ENCODE measurements around the gene EVI2A. TPM values are rescaled to one million over a fixed set of nuclear protein-coding genes. Genes with fewer than 3 reads are reported as not detected.
"Not testable (repeated sequence)": the region's sequence is repeated elsewhere in the genome, so short reads cannot be mapped to it uniquely, and the experiment has no call there.

Gene EVI2A
- total RNA-seq, 1 donor from 2014 or later = 20.7 TPM

GRCh38 chr17:31287932-31288331, 33.5 kb downstream of the EVI2A start:
- intact Hi-C loops (cut with micrococcal nuclease) = not testable (repeated sequence)

GRCh38 chr17:31286587-31286986, 34.8 kb downstream of the EVI2A start:
- peaks cover 12% of the 10 kb centered on the region for H3K36me3 Mint-ChIP-seq (ENCODE audit: low read depth)
- H3K4me3 Mint-ChIP-seq (ENCODE audit: low read depth) = no peak overlapping the region
- intact Hi-C loops (cut with micrococcal nuclease) = no loop called here
- no peaks in the 10 kb centered on the region for H3K27me3 Mint-ChIP-seq (ENCODE audit: low read depth)
- no peak overlapping the region for H3K27ac Mint-ChIP-seq
- H3K9me3 Mint-ChIP-seq = no peaks in the 10 kb centered on the region
- H3K4me1 Mint-ChIP-seq (ENCODE audit: low read depth) = peaks cover 7% of the 10 kb centered on the region
- DNase-seq (ENCODE audit: low spot score) = no peak

More at GRCh38 chr17:31287932-31288331, 33.5 kb downstream of the EVI2A start:
- not testable (repeated sequence) for H3K9me3 Mint-ChIP-seq; H3K4me3 Mint-ChIP-seq (ENCODE audit: low read depth); H3K4me1 Mint-ChIP-seq (ENCODE audit: low read depth); H3K27ac Mint-ChIP-seq; DNase-seq (ENCODE audit: low spot score); H3K27me3 Mint-ChIP-seq (ENCODE audit: low read depth); H3K36me3 Mint-ChIP-seq (ENCODE audit: low read depth)

- H3K27ac Mint-ChIP-seq = no peak overlapping the region
These were observed 37.6 kb downstream of the EVI2A start for GRCh38 chr17:31283841-31284240.

GRCh38 chr17:31281061-31281460, 40.4 kb downstream of the EVI2A start:
- no peaks in the 10 kb centered on the region for H3K27me3 Mint-ChIP-seq (ENCODE audit: low read depth)
- no peak overlapping the region for H3K4me3 Mint-ChIP-seq (ENCODE audit: low read depth)
- H3K27ac Mint-ChIP-seq = no peak overlapping the region
- no peaks in the 10 kb centered on the region for H3K9me3 Mint-ChIP-seq
- DNase-seq (ENCODE audit: low spot score) = no peak
- H3K4me1 Mint-ChIP-seq (ENCODE audit: low read depth) = no peaks in the 10 kb centered on the region
- peaks cover 3% of the 10 kb centered on the region for H3K36me3 Mint-ChIP-seq (ENCODE audit: low read depth)
- intact Hi-C loops (cut with micrococcal nuclease) = no loop called here

More at GRCh38 chr17:31283841-31284240, 37.6 kb downstream of the EVI2A start:
- DNase-seq (ENCODE audit: low spot score) = no peak
- intact Hi-C loops (cut with micrococcal nuclease) = no loop called here
- H3K36me3 Mint-ChIP-seq (ENCODE audit: low read depth) = peaks cover 9% of the 10 kb centered on the region
- H3K9me3 Mint-ChIP-seq = no peaks in the 10 kb centered on the region
- no peaks in the 10 kb centered on the region for H3K27me3 Mint-ChIP-seq (ENCODE audit: low read depth)
- peaks cover 2% of the 10 kb centered on the region for H3K4me1 Mint-ChIP-seq (ENCODE audit: low read depth)
- no peak overlapping the region for H3K4me3 Mint-ChIP-seq (ENCODE audit: low read depth)

- Mint-ChIP-seq H3K27me3 (ENCODE audit: low read depth) (no peaks in the 10 kb centered on the region), H3K9me3 (no peaks in the 10 kb centered on the region), H3K27ac (no peak overlapping the region), H3K4me1 (ENCODE audit: low read depth) (peaks cover 3% of the 10 kb centered on the region), H3K4me3 (ENCODE audit: low read depth) (no peak overlapping the region), H3K36me3 (ENCODE audit: low read depth) (peaks cover 10% of the 10 kb centered on the region)
- intact Hi-C loops (cut with micrococcal nuclease) = no loop called here
- DNase-seq (ENCODE audit: low spot score) = no peak
These were observed 42.0 kb downstream of the EVI2A start for GRCh38 chr17:31279401-31279800.

- Mint-ChIP-seq H3K36me3 (ENCODE audit: low read depth) (peaks cover 13% of the 10 kb centered on the region), H3K4me3 (ENCODE audit: low read depth) (no peak overlapping the region), H3K27ac (no peak overlapping the region), H3K4me1 (ENCODE audit: low read depth) (peaks cover 4% of the 10 kb centered on the region), H3K9me3 (no peaks in the 10 kb centered on the region), H3K27me3 (ENCODE audit: low read depth) (no peaks in the 10 kb centered on the region)
- DNase-seq (ENCODE audit: low spot score) = no peak
- intact Hi-C loops (cut with micrococcal nuclease) = no loop called here
These were observed 46.3 kb downstream of the EVI2A start for GRCh38 chr17:31275116-31275515.

GRCh38 chr17:31274252-31274651, 47.2 kb downstream of the EVI2A start:
- H3K27me3 Mint-ChIP-seq (ENCODE audit: low read depth) = no peaks in the 10 kb centered on the region
- H3K27ac Mint-ChIP-seq = no peak overlapping the region
- intact Hi-C loops (cut with micrococcal nuclease) = no loop called here
- H3K4me3 Mint-ChIP-seq (ENCODE audit: low read depth) = no peak overlapping the region
- peaks cover 13% of the 10 kb centered on the region for H3K36me3 Mint-ChIP-seq (ENCODE audit: low read depth)
- no peaks in the 10 kb centered on the region for H3K9me3 Mint-ChIP-seq
- H3K4me1 Mint-ChIP-seq (ENCODE audit: low read depth) = peaks cover 4% of the 10 kb centered on the region
- no peak for DNase-seq (ENCODE audit: low spot score)

- peaks cover 13% of the 10 kb centered on the region for H3K36me3 Mint-ChIP-seq (ENCODE audit: low read depth)
- H3K4me1 Mint-ChIP-seq (ENCODE audit: low read depth) = peaks cover 4% of the 10 kb centered on the region
- no peak overlapping the region for H3K4me3 Mint-ChIP-seq (ENCODE audit: low read depth)
- H3K27ac Mint-ChIP-seq = no peak overlapping the region
- no peaks in the 10 kb centered on the region for H3K9me3 Mint-ChIP-seq
- H3K27me3 Mint-ChIP-seq (ENCODE audit: low read depth) = no peaks in the 10 kb centered on the region
- intact Hi-C loops (cut with micrococcal nuclease) = no loop called here
- no peak for DNase-seq (ENCODE audit: low spot score)
These were observed 47.9 kb downstream of the EVI2A start for GRCh38 chr17:31273516-31273915.

- Mint-ChIP-seq H3K27me3 (ENCODE audit: low read depth) (no peaks in the 10 kb centered on the region), H3K27ac (no peak overlapping the region), H3K4me1 (ENCODE audit: low read depth) (peaks cover 4% of the 10 kb centered on the region), H3K4me3 (ENCODE audit: low read depth) (no peak overlapping the region), H3K36me3 (ENCODE audit: low read depth) (peaks cover 13% of the 10 kb centered on the region), H3K9me3 (no peaks in the 10 kb centered on the region)
- DNase-seq (ENCODE audit: low spot score) = no peak
- intact Hi-C loops (cut with micrococcal nuclease) = no loop called here
These were observed 48.6 kb downstream of the EVI2A start for GRCh38 chr17:31272803-31273202.

- Mint-ChIP-seq H3K9me3 (no peaks in the 10 kb centered on the region), H3K36me3 (ENCODE audit: low read depth) (peaks cover 13% of the 10 kb centered on the region), H3K27ac (no peak overlapping the region), H3K4me1 (ENCODE audit: low read depth) (peaks cover 4% of the 10 kb centered on the region), H3K27me3 (ENCODE audit: low read depth) (no peaks in the 10 kb centered on the region), H3K4me3 (ENCODE audit: low read depth) (no peak overlapping the region)
- intact Hi-C loops (cut with micrococcal nuclease) = no loop called here
- DNase-seq (ENCODE audit: low spot score) = no peak
These were observed 49.2 kb downstream of the EVI2A start for GRCh38 chr17:31272236-31272635.

GRCh38 chr17:31269578-31269983, 51.8 kb downstream of the EVI2A start:
- Mint-ChIP-seq H3K27me3 (ENCODE audit: low read depth) (no peaks in the 10 kb centered on the region), H3K27ac (no peak overlapping the region), H3K4me1 (ENCODE audit: low read depth) (peaks cover 2% of the 10 kb centered on the region), H3K9me3 (no peaks in the 10 kb centered on the region), H3K4me3 (ENCODE audit: low read depth) (no peak overlapping the region), H3K36me3 (ENCODE audit: low read depth) (peaks cover 11% of the 10 kb centered on the region)
- intact Hi-C loops (cut with micrococcal nuclease) = no loop called here
- DNase-seq (ENCODE audit: low spot score) = no peak

GRCh38 chr17:31269036-31269577, 52.3 kb downstream of the EVI2A start:
- Mint-ChIP-seq H3K4me3 (ENCODE audit: low read depth) (no peak overlapping the region), H3K4me1 (ENCODE audit: low read depth) (no peaks in the 10 kb centered on the region), H3K36me3 (ENCODE audit: low read depth) (peaks cover 7% of the 10 kb centered on the region), H3K27ac (no peak overlapping the region), H3K27me3 (ENCODE audit: low read depth) (no peaks in the 10 kb centered on the region), H3K9me3 (no peaks in the 10 kb centered on the region)
- no peak for DNase-seq (ENCODE audit: low spot score)
- intact Hi-C loops (cut with micrococcal nuclease) = no loop called here

All from activated T-helper 2 cell treated with anti-CD3 and anti-CD28 coated beads, Interferon-gamma antibody, Interleukin-2, Interleukin-4, amounts not matched to agents 10 μg/mL and 5 μg/mL and 100 μg/mL, durations not matched to agents 14 hours and 24 hours and 36 hours (primary cell).